Ishikawa (cell line): Measurements from ENCODE around the gene OCEL1.

ENCODE experiments used
- CEBPB ChIP-seq: IDR thresholded peaks from 2 replicates; pipeline ENCODE4 v1.6.1; 2012
- CREB1 ChIP-seq: IDR thresholded peaks from 2 replicates; pipeline ENCODE4 v1.6.1; 2012; ENCODE audit warnings: low read depth
- EGR1 ChIP-seq: IDR thresholded peaks from 2 replicates; pipeline ENCODE4 v1.6.1; 2012
- EP300 ChIP-seq: IDR thresholded peaks from 2 replicates; pipeline ENCODE4 v1.6.1; 2012; ENCODE audit warnings: borderline replicate concordance
- RAD21 ChIP-seq: IDR thresholded peaks from 2 replicates; pipeline ENCODE4 v1.6.1; 2012; ENCODE audit warnings: low read depth
- YY1 ChIP-seq: IDR thresholded peaks from 2 replicates; pipeline ENCODE4 v1.6.1; 2012; ENCODE audit warnings: low read depth
- ZBTB7A ChIP-seq: IDR thresholded peaks from 2 replicates; pipeline ENCODE4 v1.6.1; 2012; ENCODE audit warnings: low read depth
- TF ChIP-seq, protein P1 (sequence below): IDR thresholded peaks from 2 replicates; pipeline ENCODE4 v1.6.1; 2012; ENCODE audit warnings: low read depth, mild to moderate bottlenecking
- TF ChIP-seq, protein P2 (sequence below): IDR thresholded peaks from 2 replicates; pipeline ENCODE4 v1.6.1; 2012

GRCh38 chr19:17275441-17276175 lies 49.6 kb downstream of the OCEL1 start:
- TF ChIP-seq YY1 (no peak), RAD21 (no peak), EP300 (no peak), ZBTB7A (no peak), CEBPB (no peak), CREB1 (no peak), EGR1 (no peak)
- TF ChIP-seq, protein P1, sequence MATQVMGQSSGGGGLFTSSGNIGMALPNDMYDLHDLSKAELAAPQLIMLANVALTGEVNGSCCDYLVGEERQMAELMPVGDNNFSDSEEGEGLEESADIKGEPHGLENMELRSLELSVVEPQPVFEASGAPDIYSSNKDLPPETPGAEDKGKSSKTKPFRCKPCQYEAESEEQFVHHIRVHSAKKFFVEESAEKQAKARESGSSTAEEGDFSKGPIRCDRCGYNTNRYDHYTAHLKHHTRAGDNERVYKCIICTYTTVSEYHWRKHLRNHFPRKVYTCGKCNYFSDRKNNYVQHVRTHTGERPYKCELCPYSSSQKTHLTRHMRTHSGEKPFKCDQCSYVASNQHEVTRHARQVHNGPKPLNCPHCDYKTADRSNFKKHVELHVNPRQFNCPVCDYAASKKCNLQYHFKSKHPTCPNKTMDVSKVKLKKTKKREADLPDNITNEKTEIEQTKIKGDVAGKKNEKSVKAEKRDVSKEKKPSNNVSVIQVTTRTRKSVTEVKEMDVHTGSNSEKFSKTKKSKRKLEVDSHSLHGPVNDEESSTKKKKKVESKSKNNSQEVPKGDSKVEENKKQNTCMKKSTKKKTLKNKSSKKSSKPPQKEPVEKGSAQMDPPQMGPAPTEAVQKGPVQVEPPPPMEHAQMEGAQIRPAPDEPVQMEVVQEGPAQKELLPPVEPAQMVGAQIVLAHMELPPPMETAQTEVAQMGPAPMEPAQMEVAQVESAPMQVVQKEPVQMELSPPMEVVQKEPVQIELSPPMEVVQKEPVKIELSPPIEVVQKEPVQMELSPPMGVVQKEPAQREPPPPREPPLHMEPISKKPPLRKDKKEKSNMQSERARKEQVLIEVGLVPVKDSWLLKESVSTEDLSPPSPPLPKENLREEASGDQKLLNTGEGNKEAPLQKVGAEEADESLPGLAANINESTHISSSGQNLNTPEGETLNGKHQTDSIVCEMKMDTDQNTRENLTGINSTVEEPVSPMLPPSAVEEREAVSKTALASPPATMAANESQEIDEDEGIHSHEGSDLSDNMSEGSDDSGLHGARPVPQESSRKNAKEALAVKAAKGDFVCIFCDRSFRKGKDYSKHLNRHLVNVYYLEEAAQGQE: no peak
- TF ChIP-seq, protein P2, sequence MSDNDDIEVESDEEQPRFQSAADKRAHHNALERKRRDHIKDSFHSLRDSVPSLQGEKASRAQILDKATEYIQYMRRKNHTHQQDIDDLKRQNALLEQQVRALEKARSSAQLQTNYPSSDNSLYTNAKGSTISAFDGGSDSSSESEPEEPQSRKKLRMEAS: no peak
